IMR-90 (cell line): ENCODE results near the gene AKAP1.

ENCODE experiments used
- CEBPB ChIP-seq: IDR thresholded peaks from 2 replicates; pipeline ENCODE4 v1.6.1; 2012; ENCODE audit warnings: low read depth, low read length, improper control_type of control experiment
- POLR2A ChIP-seq: IDR thresholded peaks from 2 replicates; pipeline ENCODE4 v1.6.1; 2012; ENCODE audit warnings: mild to moderate bottlenecking, low read depth, low read length
- RAD21 ChIP-seq: IDR thresholded peaks from 2 replicates; pipeline ENCODE4 v1.6.1; 2012; ENCODE audit warnings: low read length, improper control_type of control experiment
- TF ChIP-seq, protein P1 (sequence below): conservative IDR thresholded peaks from 2 replicates; pipeline ENCODE4 v1.5.1; 2012; ENCODE audit warnings: mild to moderate bottlenecking, low read depth, low read length, improper control_type of control experiment
- TF ChIP-seq, protein P2 (sequence below): fragments of 150-350 bp; IDR thresholded peaks from 2 replicates; pipeline ENCODE4 v1.6.1; 2016; ENCODE audit warnings: low read depth, mild to moderate bottlenecking, low read length, moderate library complexity, borderline replicate concordance

DNA sequence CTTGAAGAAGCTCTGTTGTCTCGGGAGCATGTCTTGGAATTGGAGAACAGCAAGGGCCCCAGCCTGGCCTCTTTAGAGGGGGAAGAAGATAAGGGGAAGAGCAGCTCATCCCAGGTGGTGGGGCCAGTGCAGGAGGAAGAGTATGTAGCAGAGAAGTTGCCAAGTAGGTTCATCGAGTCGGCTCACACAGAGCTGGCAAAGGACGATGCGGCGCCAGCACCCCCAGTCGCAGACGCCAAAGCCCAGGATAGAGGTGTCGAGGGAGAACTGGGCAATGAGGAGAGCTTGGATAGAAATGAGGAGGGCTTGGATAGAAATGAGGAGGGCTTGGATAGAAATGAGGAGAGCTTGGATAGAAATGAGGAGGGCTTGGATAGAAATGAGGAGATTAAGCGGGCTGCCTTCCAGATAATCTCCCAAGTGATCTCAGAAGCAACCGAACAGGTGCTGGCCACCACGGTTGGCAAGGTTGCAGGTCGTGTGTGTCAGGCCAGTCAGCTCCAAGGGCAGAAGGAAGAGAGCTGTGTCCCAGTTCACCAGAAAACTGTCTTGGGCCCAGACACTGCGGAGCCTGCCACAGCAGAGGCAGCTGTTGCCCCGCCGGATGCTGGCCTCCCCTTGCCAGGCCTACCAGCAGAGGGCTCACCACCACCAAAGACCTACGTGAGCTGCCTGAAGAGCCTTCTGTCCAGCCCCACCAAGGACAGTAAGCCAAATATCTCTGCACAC, 21.2 kb downstream of the AKAP1 start:
- no peak for TF ChIP-seq RAD21
- TF ChIP-seq, protein P1, sequence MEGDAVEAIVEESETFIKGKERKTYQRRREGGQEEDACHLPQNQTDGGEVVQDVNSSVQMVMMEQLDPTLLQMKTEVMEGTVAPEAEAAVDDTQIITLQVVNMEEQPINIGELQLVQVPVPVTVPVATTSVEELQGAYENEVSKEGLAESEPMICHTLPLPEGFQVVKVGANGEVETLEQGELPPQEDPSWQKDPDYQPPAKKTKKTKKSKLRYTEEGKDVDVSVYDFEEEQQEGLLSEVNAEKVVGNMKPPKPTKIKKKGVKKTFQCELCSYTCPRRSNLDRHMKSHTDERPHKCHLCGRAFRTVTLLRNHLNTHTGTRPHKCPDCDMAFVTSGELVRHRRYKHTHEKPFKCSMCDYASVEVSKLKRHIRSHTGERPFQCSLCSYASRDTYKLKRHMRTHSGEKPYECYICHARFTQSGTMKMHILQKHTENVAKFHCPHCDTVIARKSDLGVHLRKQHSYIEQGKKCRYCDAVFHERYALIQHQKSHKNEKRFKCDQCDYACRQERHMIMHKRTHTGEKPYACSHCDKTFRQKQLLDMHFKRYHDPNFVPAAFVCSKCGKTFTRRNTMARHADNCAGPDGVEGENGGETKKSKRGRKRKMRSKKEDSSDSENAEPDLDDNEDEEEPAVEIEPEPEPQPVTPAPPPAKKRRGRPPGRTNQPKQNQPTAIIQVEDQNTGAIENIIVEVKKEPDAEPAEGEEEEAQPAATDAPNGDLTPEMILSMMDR, result no peak
- no peak for TF ChIP-seq POLR2A
- no peak for TF ChIP-seq CEBPB
- TF ChIP-seq, protein P2, sequence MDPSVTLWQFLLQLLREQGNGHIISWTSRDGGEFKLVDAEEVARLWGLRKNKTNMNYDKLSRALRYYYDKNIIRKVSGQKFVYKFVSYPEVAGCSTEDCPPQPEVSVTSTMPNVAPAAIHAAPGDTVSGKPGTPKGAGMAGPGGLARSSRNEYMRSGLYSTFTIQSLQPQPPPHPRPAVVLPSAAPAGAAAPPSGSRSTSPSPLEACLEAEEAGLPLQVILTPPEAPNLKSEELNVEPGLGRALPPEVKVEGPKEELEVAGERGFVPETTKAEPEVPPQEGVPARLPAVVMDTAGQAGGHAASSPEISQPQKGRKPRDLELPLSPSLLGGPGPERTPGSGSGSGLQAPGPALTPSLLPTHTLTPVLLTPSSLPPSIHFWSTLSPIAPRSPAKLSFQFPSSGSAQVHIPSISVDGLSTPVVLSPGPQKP, result no peak
